MM.1S (cell line): ENCODE measurements around the gene COL25A1.

Experiments used
- DNase-seq: peaks from one replicate; pipeline ENCODE4 v3.0.0-alpha.2; 2015
- H2AFZ ChIP-seq: fragments of 300-600 bp; sonication (generic); 2 replicates; pipeline ENCODE4 v1.6.0; 2016; ENCODE audit warnings: antibody characterized with exemption, low read length
- H3F3A ChIP-seq: fragments of 300-600 bp; sonication (generic); 2 replicates; pipeline ENCODE4 v1.6.1; 2016; ENCODE audit warnings: mild to moderate bottlenecking, antibody characterized with exemption, low read length, moderate library complexity, mixed read lengths; ENCODE audit not compliant: insufficient read depth
- H3K27ac ChIP-seq: fragments of 300-600 bp; sonication (generic); 2 replicates; pipeline ENCODE4 v1.5.1; 2016; ENCODE audit warnings: mild to moderate bottlenecking, low read length
- H3K27me3 ChIP-seq: fragments of 300-600 bp; sonication (generic); replicated peaks from 2 replicates; pipeline ENCODE4 v1.6.0; 2016; ENCODE audit warnings: low read length; ENCODE audit not compliant: insufficient read depth
- H3K36me3 ChIP-seq: fragments of 300-600 bp; sonication (generic); replicated peaks from 2 replicates; pipeline ENCODE4 v1.6.1; 2016; ENCODE audit warnings: mild to moderate bottlenecking, low read length, mixed read lengths; ENCODE audit not compliant: insufficient read depth
- H3K4me1 ChIP-seq: fragments of 300-600 bp; sonication (generic); 2 replicates; pipeline ENCODE4 v1.6.1; 2016; ENCODE audit warnings: low read length, mixed read lengths
- H3K4me2 ChIP-seq: fragments of 300-600 bp; sonication (generic); 2 replicates; pipeline ENCODE4 v1.6.0; 2016; ENCODE audit warnings: low read depth, low read length
- H3K4me3 ChIP-seq: fragments of 300-600 bp; sonication (generic); 2 replicates; pipeline ENCODE4 v1.5.1; 2016; ENCODE audit warnings: low read length, mixed read lengths
- H3K79me2 ChIP-seq: fragments of 300-600 bp; sonication (generic); 2 replicates; pipeline ENCODE4 v1.6.1; 2016; ENCODE audit warnings: mixed run types, low read length, mixed read lengths
- H3K9ac ChIP-seq: fragments of 300-600 bp; sonication (generic); 2 replicates; pipeline ENCODE4 v1.6.1; 2016; ENCODE audit warnings: low read length, mixed read lengths
- H3K9me2 ChIP-seq: fragments of 300-600 bp; sonication (generic); replicated peaks from 2 replicates; pipeline ENCODE4 v1.6.1; 2016; ENCODE audit warnings: mild to moderate bottlenecking, low read length, mixed read lengths; ENCODE audit not compliant: insufficient read depth
- H3K9me3 ChIP-seq: fragments of 300-600 bp; sonication (generic); replicated peaks from 2 replicates; pipeline ENCODE4 v1.6.1; 2016; ENCODE audit warnings: mild to moderate bottlenecking, low read length, mixed read lengths; ENCODE audit not compliant: insufficient read depth
- H4K20me1 ChIP-seq: fragments of 300-600 bp; sonication (generic); 2 replicates; pipeline ENCODE4 v1.6.1; 2016; ENCODE audit warnings: mild to moderate bottlenecking, low read length, moderate library complexity, mixed read lengths; ENCODE audit not compliant: insufficient read depth
- EZH2 ChIP-seq: fragments of 300-600 bp; sonication (generic); optimal IDR thresholded peaks from 2 replicates; pipeline ENCODE3; 2017; ENCODE audit warnings: low read depth, mild to moderate bottlenecking, antibody characterized with exemption, low read length, mixed read lengths
- EZH2phosphoT487 ChIP-seq: fragments of 300-600 bp; sonication (generic); IDR thresholded peaks from 2 replicates; pipeline ENCODE4 v1.6.1; 2018; ENCODE audit warnings: antibody characterized with exemption, low read length
- TF ChIP-seq, protein P1 (sequence below): fragments of 300-600 bp; sonication (generic); IDR thresholded peaks from 2 replicates; pipeline ENCODE4 v1.5.1; 2016; ENCODE audit warnings: antibody characterized with exemption, low read length, mixed read lengths

The COL25A1 gene

DNA sequence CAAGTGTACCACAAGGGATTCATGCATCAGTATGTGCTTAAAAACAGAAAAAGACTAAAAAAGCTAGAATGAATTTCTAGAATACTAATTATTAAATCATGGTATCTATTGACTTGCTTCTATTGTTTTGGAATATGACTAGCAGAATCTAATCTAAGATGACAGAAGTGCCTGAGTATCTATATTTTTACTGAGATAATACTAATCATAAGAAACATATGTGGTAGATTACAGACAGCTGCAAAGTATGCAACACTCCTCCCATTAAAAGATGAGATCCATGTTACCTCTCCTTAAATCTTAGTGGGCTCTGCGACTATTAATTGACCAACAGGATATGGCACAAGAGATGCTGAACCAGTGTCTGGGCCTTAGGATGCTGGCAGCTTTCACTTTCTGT lies 89.4 kb downstream of the COL25A1 start:
- no peaks in the 10 kb centered on the region for H3K4me1 ChIP-seq
- H3K9me3 ChIP-seq, result no peaks in the 10 kb centered on the region
- H3F3A ChIP-seq, result no peaks in the 10 kb centered on the region

DNA sequence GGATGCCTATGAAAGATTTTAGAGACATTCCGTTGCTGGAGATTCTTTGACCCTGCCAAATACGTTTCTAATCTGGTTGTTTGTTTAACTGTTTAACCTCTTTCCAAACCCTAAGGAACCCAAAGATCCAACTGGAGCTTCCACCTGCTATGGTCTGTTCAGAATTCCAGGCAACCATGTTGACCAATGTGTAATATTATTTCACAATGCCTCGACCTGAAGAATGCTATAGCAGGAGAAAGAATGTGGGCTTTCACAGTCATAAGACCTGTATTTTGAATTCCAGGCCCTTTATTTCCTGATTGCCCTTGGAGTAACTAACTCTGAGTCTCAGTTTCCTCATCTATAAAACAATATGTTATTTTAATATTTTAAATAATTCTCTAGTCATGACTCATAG lies 90.8 kb downstream of the COL25A1 start:
- Histone ChIP-seq H4K20me1 (no peaks in the 10 kb centered on the region), H3K4me1 (no peaks in the 10 kb centered on the region), H3K4me2 (no peak overlapping the region), H3K4me3 (no peak overlapping the region), H3K9ac (no peak overlapping the region), H3F3A (no peaks in the 10 kb centered on the region), H3K9me2 (no peaks in the 10 kb centered on the region), H3K27me3 (no peaks in the 10 kb centered on the region), H3K9me3 (no peaks in the 10 kb centered on the region), H2AFZ (no peak overlapping the region), H3K36me3 (no peaks in the 10 kb centered on the region), H3K79me2 (no peaks in the 10 kb centered on the region), H3K27ac (no peak overlapping the region)
- DNase-seq, result no peak
- TF ChIP-seq EZH2, result no peak
- TF ChIP-seq, protein P1, sequence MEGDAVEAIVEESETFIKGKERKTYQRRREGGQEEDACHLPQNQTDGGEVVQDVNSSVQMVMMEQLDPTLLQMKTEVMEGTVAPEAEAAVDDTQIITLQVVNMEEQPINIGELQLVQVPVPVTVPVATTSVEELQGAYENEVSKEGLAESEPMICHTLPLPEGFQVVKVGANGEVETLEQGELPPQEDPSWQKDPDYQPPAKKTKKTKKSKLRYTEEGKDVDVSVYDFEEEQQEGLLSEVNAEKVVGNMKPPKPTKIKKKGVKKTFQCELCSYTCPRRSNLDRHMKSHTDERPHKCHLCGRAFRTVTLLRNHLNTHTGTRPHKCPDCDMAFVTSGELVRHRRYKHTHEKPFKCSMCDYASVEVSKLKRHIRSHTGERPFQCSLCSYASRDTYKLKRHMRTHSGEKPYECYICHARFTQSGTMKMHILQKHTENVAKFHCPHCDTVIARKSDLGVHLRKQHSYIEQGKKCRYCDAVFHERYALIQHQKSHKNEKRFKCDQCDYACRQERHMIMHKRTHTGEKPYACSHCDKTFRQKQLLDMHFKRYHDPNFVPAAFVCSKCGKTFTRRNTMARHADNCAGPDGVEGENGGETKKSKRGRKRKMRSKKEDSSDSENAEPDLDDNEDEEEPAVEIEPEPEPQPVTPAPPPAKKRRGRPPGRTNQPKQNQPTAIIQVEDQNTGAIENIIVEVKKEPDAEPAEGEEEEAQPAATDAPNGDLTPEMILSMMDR, result no peak
- no peak for TF ChIP-seq EZH2phosphoT487

More for the DNA sequence above, 89.4 kb downstream of the COL25A1 start:
- DNase-seq, result no peak
- H3K4me3 ChIP-seq, result no peak overlapping the region
- no peaks in the 10 kb centered on the region for H3K36me3 ChIP-seq
- no peak overlapping the region for H3K9ac ChIP-seq
- H3K4me2 ChIP-seq, result no peak overlapping the region
- H4K20me1 ChIP-seq, result no peaks in the 10 kb centered on the region
- no peak overlapping the region for H3K27ac ChIP-seq
- TF ChIP-seq, protein P1, result no peak
- no peak for TF ChIP-seq EZH2phosphoT487
- no peak for TF ChIP-seq EZH2
- no peaks in the 10 kb centered on the region for H3K9me2 ChIP-seq
- H2AFZ ChIP-seq, result no peak overlapping the region
- H3K27me3 ChIP-seq, result no peaks in the 10 kb centered on the region
- H3K79me2 ChIP-seq, result no peaks in the 10 kb centered on the region

DNA sequence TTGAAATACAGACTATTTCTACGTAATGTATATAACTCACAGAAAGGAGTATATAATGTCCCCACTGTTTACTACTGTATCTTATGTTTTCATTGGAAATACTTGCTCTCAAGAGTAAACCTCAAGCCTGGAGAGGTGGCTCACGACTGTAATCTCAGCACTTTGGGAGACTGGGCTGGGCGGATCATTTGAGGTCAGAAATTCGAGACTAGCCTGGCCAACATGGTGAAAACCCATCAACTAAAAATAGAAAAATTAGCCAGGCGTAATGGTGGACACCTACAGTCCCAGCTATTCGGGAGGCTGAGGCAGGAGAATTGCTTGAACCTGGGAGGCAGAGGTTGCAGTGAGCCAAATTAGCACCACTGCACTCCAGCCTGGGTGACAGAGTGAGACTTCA lies 92.8 kb downstream of the COL25A1 start:
- no peaks in the 10 kb centered on the region for H3K27me3 ChIP-seq
- H3K4me2 ChIP-seq, result no peak overlapping the region
- H3K79me2 ChIP-seq, result no peaks in the 10 kb centered on the region
- H3K27ac ChIP-seq, result no peak overlapping the region
- H3K9me2 ChIP-seq, result no peaks in the 10 kb centered on the region
- H3K4me1 ChIP-seq, result no peaks in the 10 kb centered on the region
- no peak for DNase-seq
- H3K9ac ChIP-seq, result no peak overlapping the region
- no peak overlapping the region for H2AFZ ChIP-seq
- no peaks in the 10 kb centered on the region for H3K9me3 ChIP-seq
- TF ChIP-seq EZH2phosphoT487 (no peak), EZH2 (no peak)
- TF ChIP-seq, protein P1, result no peak
- H3K4me3 ChIP-seq, result no peak overlapping the region
- H3K36me3 ChIP-seq, result no peaks in the 10 kb centered on the region
- no peaks in the 10 kb centered on the region for H3F3A ChIP-seq
- no peaks in the 10 kb centered on the region for H4K20me1 ChIP-seq
